ENCODE data around the gene YAF2. TPM values are rescaled to one million over a fixed set of nuclear protein-coding genes. Genes with fewer than 3 reads are reported as not detected.

Gene YAF2
- total RNA-seq, 3 donors from 2014 or later (not counting 1 experiment from before 2014, with no cell fraction given), result 96.2 to 124 (median 101) TPM

GRCh38 chr12:42161529-42161928 lies 76.5 kb downstream of the YAF2 start:
- Histone ChIP-seq H3K27me3 (ENCODE audit: control insufficient read depth, insufficient read depth, low read length) (no peaks in the 10 kb centered on the region), H3K4me3 (ENCODE audit: low read length) (no peak overlapping the region), H3K9me3 (ENCODE audit: control insufficient read depth, insufficient read depth, low read length) (no peaks in the 10 kb centered on the region), H3K4me1 (ENCODE audit: control insufficient read depth, insufficient read depth, low read length) (no peaks in the 10 kb centered on the region), H3K27ac (ENCODE audit: low read length) (no peak overlapping the region), H3K36me3 (ENCODE audit: control insufficient read depth, insufficient read depth, low read length) (peaks cover 27% of the 10 kb centered on the region)
- DNase-seq (no peak), ATAC-seq (no peak)
- Mint-ChIP-seq H3K27me3 (ENCODE audit: low read depth in 2 of 2) (no peaks in the 10 kb centered on the region), H3K27ac (peak overlapping the region; percentile 62 to 71), H3K9me3 (no peaks in the 10 kb centered on the region), H3K4me3 (no peak overlapping the region), H3K4me1 (peaks cover 26% of the 10 kb centered on the region in 2 donors), H3K36me3 (no peaks in the 10 kb centered on the region)
- TF ChIP-seq, protein P1, sequence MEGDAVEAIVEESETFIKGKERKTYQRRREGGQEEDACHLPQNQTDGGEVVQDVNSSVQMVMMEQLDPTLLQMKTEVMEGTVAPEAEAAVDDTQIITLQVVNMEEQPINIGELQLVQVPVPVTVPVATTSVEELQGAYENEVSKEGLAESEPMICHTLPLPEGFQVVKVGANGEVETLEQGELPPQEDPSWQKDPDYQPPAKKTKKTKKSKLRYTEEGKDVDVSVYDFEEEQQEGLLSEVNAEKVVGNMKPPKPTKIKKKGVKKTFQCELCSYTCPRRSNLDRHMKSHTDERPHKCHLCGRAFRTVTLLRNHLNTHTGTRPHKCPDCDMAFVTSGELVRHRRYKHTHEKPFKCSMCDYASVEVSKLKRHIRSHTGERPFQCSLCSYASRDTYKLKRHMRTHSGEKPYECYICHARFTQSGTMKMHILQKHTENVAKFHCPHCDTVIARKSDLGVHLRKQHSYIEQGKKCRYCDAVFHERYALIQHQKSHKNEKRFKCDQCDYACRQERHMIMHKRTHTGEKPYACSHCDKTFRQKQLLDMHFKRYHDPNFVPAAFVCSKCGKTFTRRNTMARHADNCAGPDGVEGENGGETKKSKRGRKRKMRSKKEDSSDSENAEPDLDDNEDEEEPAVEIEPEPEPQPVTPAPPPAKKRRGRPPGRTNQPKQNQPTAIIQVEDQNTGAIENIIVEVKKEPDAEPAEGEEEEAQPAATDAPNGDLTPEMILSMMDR (IDR thresholded peaks at IDR 0.05), result no peak
- no CpG with 5 or more reads among the region's 1 CpG for WGBS (ENCODE audit: insufficient coverage)
- intact Hi-C loops (cut with micrococcal nuclease), result no loop called here

DNA sequence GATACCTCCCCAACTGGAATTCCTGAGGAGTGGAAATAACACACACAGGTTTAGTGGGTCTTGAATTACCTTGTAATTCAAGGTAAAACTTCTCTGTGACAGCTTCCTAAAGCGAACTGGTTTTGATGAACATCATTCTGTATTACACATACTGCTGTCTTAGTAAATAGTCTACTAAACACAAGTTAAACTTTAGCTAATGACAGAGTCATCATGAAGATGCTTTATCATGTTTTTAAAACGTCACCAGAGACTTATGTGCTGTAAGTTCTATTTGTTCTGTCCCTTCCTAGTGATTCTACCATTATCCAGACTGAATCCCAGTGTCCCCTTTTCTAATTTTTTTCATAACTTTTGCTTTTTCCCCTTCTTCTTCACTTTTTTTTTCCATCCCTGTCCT lies 81.8 kb downstream of the YAF2 start:
- no peak overlapping the region for H3K4me3 ChIP-seq (ENCODE audit: low read length)
- DNase-seq (no peak), ATAC-seq (no peak)
- H3K4me1 ChIP-seq (ENCODE audit: control insufficient read depth, insufficient read depth, low read length), result no peaks in the 10 kb centered on the region
- intact Hi-C loops (cut with micrococcal nuclease), result no loop called here
- H3K9me3 ChIP-seq (ENCODE audit: control insufficient read depth, insufficient read depth, low read length), result no peaks in the 10 kb centered on the region
- TF ChIP-seq, protein P1 (IDR thresholded peaks at IDR 0.05), result no peak
- no peaks in the 10 kb centered on the region for H3K36me3 Mint-ChIP-seq
- no peaks in the 10 kb centered on the region for H3K9me3 Mint-ChIP-seq
- no peaks in the 10 kb centered on the region for H3K27me3 ChIP-seq (ENCODE audit: control insufficient read depth, insufficient read depth, low read length)
- 68% methylated on average over 2 of the region's 2 CpGs for WGBS (ENCODE audit: insufficient coverage)
- H3K27ac ChIP-seq (ENCODE audit: low read length), result no peak overlapping the region
- peaks cover 0 to 4% of the 10 kb centered on the region in 2 donors for H3K4me1 Mint-ChIP-seq
- no peak overlapping the region for H3K4me3 Mint-ChIP-seq
- peaks cover 27% of the 10 kb centered on the region for H3K36me3 ChIP-seq (ENCODE audit: control insufficient read depth, insufficient read depth, low read length)
- H3K27ac Mint-ChIP-seq, result peak overlapping the region in 1 of 2 donors; percentile 70
- no peaks in the 10 kb centered on the region for H3K27me3 Mint-ChIP-seq (ENCODE audit: low read depth in 2 of 2)

- Mint-ChIP-seq H3K36me3 (no peaks in the 10 kb centered on the region), H3K4me1 (peaks cover 27 to 36% of the 10 kb centered on the region in 2 donors), H3K27ac (peak overlapping the region; percentile 83 to 85), H3K9me3 (no peaks in the 10 kb centered on the region), H3K27me3 (ENCODE audit: low read depth in 2 of 2) (no peaks in the 10 kb centered on the region), H3K4me3 (peak overlapping the region; percentile 92)
- WGBS (ENCODE audit: insufficient coverage), result 84% methylated on average over 10 of the region's 11 CpGs
- H3K27me3 ChIP-seq (ENCODE audit: control insufficient read depth, insufficient read depth, low read length), result no peaks in the 10 kb centered on the region
- TF ChIP-seq, protein P1 (IDR thresholded peaks at IDR 0.05), result no peak
- H3K27ac ChIP-seq (ENCODE audit: low read length), result peak overlapping the region; percentile 46
- intact Hi-C loops (cut with micrococcal nuclease), result loop anchor here (2.0 kb wide), 1 partner anchor 47 kb away; no protein-coding TSS in a partner anchor
- H3K36me3 ChIP-seq (ENCODE audit: control insufficient read depth, insufficient read depth, low read length), result no peaks in the 10 kb centered on the region
- no peaks in the 10 kb centered on the region for H3K9me3 ChIP-seq (ENCODE audit: control insufficient read depth, insufficient read depth, low read length)
- ATAC-seq (no peak), DNase-seq (peak in 1 of 2 donors; percentile 10)
- peak overlapping the region; percentile 73 for H3K4me3 ChIP-seq (ENCODE audit: low read length)
- H3K4me1 ChIP-seq (ENCODE audit: control insufficient read depth, insufficient read depth, low read length), result peaks cover 14% of the 10 kb centered on the region
Observed at GRCh38 chr12:42145552-42146215, 92.4 kb downstream of the YAF2 start.
